CD4-positive, alpha-beta T cell treated with Interleukin-6 for 4 hours (primary cell): ENCODE data around the gene CEP57L1.

Experiments used
- DNase-seq: peaks from one replicate; pipeline ENCODE4 v3.0.0-alpha.2; 2020; ENCODE audit warnings: mixed read lengths

The CEP57L1 gene

GRCh38 chr6:109095036-109095834 is at the start of gene CEP57L1:
TSS of gene CEP57L1 (plus strand) at chr6:109095507. CDS start at chr6:109145222, 49,715 bp downstream.
- DNase-seq: peak; percentile 96

- DNase-seq: no peak
Measured at GRCh38 chr6:109048176-109048575, 47.1 kb upstream of the CEP57L1 start.

DNA sequence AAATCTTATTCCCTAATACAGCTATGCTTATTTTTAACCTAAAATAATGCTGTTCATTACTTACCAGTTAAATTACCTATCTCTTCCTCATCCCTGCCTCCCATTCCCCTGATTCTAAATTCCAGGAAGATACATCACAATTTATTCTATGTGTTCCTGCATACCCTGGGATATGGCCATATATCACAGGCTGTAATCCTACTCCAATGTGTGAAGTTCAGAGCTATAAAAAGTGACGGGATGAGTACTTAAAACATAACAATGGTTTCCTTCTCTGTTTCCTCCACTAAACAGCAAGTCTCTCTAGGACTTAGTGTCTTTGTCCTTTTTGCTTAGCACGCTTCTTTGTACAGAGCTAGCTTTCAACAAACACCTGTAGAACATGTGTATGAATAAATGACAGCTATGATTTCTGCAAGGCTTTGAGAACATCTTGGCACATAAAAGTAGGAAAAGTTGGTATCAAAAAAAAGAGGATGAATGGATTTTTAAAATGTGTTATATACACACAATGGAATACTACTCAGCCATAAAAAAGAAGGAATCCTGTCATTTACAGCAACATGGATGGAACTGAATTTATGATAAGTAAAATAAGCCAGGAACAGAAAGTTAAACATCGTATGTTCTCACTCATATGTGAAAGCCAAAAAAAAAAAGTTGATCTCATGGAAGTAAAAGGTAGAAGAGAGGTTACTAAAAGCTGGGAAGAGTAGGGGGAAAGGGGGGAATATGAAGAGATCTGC is 46.5 kb upstream of the CEP57L1 start:
- no peak for DNase-seq

DNA sequence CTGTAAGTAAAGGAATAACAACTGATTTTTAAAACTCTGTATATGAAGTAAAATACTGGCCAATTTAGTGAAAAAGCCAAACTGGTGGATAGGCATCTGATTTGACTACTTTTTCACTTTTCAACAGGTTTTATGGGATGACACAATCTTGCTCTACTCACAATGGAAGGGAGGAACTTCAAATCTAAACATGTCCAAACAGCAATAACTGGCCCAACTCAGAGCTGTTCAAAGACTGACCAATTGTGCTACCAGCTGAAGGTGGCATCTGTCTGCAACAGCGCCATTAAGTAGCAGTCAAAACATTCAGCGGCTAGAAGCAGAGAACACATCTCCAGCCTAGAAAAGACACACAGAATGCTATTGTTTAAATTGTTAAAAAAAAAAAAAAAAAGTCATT is 45.3 kb upstream of the CEP57L1 start:
- DNase-seq: no peak

DNA sequence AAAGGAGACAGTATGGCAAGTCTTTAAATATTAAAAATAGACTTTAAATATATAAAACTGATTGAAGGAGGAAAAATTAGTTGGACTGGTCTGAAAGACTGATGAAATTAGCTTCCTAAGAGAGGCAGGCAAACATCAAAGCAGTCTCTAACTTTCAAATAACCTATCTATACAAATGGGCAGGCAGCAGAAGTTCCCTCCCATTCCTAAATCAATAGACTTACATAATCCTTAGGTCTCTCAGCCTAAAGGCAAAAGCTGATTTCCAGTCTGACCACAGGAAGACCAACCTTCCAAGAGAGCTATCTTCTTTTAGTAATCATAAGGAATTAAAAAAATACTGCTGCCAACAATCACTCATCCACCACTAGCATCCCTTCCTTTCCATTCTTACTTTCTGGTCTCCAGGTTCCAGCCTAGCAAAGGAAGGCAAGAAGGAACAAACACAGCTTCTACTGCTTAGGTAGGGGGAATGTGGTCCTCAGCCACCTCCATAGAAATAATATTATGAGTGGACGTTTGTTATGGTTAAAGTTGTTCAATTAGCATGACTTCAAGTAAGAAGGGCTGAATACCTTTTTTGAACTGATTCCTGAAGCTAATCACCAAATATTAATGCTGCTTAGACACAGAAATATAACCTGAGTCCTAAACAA is 44.7 kb upstream of the CEP57L1 start:
- no peak for DNase-seq

DNA sequence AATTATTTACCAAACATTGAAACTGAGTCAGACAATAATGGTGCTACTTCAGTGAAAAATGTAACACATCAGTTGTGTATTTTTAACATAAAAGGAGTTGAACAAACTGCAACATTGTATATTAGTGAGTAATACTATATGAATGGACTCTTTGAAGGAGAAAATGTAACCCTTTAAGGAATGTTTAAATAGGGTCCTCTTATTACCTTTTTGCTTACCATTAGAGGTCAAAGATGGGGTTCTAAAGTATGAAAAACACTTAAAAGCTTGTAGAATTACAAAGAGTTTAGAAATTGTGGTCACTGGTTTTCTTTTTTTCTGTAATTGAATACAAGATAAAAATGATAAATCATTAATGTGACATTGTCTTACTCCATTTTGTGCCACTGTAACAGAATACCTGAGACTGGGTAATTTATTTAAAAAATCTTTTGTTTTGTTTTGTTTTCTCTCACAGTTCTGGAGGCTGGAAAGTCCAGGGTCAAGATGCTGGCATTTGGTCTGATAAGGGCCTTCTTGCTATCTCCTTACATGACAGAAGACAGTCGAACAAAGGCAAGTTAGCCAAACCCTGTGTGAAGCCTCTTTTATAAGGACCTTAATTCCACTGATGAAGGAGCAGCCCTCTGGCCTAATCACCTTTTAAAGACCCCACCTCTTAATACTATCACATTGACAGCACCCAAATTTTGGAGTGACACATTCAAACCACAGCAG is 43.8 kb upstream of the CEP57L1 start:
- DNase-seq: no peak

- DNase-seq: no peak
Measured at GRCh38 chr6:109052018-109052651, 43.2 kb upstream of the CEP57L1 start.

GRCh38 chr6:109052852-109053251 is 42.5 kb upstream of the CEP57L1 start:
- DNase-seq: no peak

DNA sequence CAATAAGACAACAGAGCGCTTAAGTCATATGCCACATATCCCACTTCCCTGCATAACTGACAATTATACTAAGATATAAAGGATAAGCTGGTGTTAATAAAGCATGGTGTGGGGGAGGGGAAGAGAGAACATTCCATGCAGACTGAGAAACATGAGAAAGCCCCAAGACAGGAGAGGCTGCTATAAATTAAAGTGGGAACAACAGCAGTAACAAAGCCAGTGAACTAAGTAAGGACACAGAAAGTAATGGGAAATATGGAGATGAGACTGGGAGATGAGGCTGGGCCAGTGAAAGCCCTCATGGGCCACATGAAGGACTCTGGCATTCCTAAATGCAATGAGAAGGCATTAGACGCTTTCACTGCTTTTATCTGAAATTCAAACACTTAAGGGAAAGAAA is 42.0 kb upstream of the CEP57L1 start:
- no peak for DNase-seq

GRCh38 chr6:109055771-109056235 is 39.5 kb upstream of the CEP57L1 start:
- DNase-seq: no peak

DNA sequence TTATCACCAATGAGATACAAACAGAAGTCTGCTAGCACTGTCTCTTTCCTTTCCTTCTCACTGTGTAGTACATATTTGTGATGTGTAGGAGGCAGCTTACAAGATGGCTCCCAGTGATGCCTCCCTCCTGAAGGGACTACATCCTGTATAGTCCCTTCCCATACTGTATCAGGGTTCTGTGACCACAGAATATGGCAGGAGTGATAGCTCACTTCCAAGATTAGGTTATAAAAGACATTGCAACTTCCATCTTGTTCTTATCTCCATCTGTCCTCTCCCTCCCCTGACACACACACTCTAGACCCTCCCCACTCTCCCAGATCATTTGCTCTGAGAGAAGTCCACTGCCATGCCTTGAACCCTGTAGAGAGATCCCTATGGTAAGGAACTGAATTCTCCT is 38.6 kb upstream of the CEP57L1 start:
- DNase-seq: no peak

- no peak for DNase-seq
Measured at GRCh38 chr6:109058620-109059019, 36.7 kb upstream of the CEP57L1 start.

- no peak for DNase-seq
Measured at GRCh38 chr6:109059153-109059552, 36.2 kb upstream of the CEP57L1 start.

DNA sequence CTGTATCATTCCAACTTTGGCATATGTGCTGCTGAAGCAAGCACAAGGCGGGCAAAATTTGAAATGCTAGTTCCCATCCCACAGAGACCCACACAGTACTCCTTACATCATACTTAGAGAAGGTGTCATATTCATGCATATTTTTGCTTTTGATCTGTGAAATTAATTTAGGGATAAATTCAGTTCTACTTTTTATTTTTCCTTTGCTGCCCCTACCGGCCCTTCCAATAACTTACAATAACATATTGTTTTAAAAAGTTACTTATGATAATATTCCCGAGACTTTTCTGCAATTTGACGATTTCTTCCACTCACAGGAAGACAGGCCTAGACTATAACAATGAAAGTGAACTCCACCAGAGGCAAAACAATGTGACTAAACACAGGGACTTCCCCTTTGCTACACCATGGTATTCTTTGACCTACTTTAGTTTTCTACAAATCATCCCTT is 35.7 kb upstream of the CEP57L1 start:
- peak; percentile 17 for DNase-seq

DNA sequence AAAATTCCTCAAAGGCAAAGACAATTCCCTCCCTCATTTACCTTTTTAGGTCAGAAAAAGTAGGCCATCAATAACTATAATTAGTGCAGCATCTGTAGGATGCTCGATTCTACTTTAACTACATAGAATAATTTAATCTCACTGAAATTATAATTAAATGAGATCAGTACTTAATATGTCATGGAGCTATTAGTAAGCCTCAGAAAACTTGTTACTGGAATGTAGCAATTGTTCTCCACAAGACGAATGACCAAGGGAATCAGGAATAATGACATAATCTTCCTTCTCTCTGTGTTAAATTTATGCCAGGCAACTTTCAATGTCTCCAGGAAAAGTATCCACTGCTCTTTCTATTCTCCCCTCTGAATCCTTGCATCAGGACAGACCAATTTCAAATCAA is 34.7 kb upstream of the CEP57L1 start:
- DNase-seq: no peak

DNA sequence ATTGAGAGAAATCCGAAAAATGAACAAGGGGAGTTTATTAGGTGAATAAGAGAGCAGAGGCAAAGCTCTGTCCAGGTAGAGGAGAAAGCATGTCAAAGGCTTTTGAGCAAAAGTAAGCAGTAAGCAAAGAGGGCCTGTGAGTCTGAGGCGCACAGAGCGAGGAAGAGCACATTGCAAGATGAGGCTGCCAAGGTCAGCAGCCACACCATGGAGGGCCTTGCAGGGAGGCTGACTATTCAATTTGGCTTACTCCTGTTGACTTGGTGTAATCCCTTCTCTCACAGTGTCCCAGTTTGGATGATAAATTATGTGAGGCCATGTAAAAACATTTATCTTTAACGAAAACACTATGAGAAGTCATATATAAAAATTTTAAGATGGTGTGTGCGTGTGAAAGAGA is 33.1 kb upstream of the CEP57L1 start:
- DNase-seq: no peak

GRCh38 chr6:109062767-109063352 is 32.4 kb upstream of the CEP57L1 start:
- DNase-seq: no peak

GRCh38 chr6:109069746-109070145 is 25.6 kb upstream of the CEP57L1 start:
- no peak for DNase-seq

DNA sequence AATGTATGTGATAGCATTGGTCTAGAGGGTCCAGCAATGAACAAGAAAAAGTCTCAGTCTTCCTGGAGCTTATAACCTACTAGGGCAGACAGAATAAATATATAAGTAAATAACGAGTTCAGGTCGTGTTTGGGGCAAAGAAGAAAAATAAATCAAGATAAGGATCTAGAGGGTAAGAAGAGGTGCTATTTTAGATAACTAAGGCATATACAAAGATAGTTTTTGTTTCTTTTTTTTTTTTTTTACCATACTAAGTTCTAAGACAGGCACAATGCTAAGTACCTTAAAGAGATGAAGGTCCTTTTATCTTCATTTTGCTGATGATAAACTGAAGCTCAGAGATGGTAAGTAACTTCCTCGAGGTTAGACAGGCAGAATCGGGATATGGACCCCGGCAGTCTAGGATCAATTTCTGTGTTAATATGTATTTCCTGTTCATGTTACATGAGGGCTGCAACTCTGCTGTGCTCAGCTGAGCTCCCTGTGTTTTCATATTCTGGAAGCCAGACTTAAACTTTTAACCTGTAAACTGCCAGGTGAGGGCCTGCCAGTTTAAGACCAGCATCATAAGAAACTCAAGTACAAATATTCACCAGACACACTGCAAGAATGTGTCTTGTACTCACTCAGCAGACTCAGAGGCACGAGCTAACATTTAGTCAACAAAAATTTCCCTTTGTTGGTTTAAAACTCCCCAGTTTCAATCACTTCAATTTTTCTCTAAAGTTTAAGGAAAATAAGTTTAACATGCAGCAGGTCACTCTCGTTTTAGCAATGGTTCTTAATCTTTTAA is 24.0 kb upstream of the CEP57L1 start:
- peak; percentile 23 for DNase-seq

- DNase-seq: peak; percentile 67
Measured at GRCh38 chr6:109073344-109074132, 21.8 kb upstream of the CEP57L1 start.
